ENCODE results near the gene LTA.

DNA sequence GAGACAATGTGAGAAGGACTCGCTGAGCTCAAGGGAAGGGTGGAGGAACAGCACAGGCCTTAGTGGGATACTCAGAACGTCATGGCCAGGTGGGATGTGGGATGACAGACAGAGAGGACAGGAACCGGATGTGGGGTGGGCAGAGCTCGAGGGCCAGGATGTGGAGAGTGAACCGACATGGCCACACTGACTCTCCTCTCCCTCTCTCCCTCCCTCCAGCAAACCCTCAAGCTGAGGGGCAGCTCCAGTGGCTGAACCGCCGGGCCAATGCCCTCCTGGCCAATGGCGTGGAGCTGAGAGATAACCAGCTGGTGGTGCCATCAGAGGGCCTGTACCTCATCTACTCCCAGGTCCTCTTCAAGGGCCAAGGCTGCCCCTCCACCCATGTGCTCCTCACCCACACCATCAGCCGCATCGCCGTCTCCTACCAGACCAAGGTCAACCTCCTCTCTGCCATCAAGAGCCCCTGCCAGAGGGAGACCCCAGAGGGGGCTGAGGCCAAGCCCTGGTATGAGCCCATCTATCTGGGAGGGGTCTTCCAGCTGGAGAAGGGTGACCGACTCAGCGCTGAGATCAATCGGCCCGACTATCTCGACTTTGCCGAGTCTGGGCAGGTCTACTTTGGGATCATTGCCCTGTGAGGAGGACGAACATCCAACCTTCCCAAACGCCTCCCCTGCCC lies 4.9 kb downstream of the LTA start:
- TF ChIP-seq BACH2 (CRISPR knock-in tag; IDR thresholded peaks at IDR 0.05; ENCODE audit: borderline replicate concordance) (no peak), ISL1 (CRISPR knock-in tag; IDR thresholded peaks at IDR 0.05) (no peak), GLIS3 (CRISPR knock-in tag; IDR thresholded peaks at IDR 0.05) (no peak)
- TF ChIP-seq, protein P1, sequence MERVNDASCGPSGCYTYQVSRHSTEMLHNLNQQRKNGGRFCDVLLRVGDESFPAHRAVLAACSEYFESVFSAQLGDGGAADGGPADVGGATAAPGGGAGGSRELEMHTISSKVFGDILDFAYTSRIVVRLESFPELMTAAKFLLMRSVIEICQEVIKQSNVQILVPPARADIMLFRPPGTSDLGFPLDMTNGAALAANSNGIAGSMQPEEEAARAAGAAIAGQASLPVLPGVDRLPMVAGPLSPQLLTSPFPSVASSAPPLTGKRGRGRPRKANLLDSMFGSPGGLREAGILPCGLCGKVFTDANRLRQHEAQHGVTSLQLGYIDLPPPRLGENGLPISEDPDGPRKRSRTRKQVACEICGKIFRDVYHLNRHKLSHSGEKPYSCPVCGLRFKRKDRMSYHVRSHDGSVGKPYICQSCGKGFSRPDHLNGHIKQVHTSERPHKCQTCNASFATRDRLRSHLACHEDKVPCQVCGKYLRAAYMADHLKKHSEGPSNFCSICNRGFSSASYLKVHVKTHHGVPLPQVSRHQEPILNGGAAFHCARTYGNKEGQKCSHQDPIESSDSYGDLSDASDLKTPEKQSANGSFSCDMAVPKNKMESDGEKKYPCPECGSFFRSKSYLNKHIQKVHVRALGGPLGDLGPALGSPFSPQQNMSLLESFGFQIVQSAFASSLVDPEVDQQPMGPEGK (CRISPR knock-in tag; IDR thresholded peaks at IDR 0.05; ENCODE audit: borderline replicate concordance), result no peak
- TF ChIP-seq, protein P2, sequence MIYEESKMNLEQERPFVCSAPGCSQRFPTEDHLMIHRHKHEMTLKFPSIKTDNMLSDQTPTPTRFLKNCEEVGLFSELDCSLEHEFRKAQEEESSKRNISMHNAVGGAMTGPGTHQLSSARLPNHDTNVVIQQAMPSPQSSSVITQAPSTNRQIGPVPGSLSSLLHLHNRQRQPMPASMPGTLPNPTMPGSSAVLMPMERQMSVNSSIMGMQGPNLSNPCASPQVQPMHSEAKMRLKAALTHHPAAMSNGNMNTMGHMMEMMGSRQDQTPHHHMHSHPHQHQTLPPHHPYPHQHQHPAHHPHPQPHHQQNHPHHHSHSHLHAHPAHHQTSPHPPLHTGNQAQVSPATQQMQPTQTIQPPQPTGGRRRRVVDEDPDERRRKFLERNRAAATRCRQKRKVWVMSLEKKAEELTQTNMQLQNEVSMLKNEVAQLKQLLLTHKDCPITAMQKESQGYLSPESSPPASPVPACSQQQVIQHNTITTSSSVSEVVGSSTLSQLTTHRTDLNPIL (CRISPR knock-in tag; IDR thresholded peaks at IDR 0.05; ENCODE audit: low read depth), result no peak

Measured in SK-N-SH treated with all-trans-retinoic acid at 6 μM for 48 hours (cell line).